Germinal center (tissue), 1 donor: ENCODE measurements around the gene KDM3A.

Experiments
- DNase-seq: peaks from one replicate; pipeline ENCODE4 v3.0.0; 2012; ENCODE audit warnings: mixed read lengths, low spot score

The KDM3A gene

GRCh38 chr2:86521922-86522321, 80.8 kb downstream of the KDM3A start:
- no peak for DNase-seq

DNA sequence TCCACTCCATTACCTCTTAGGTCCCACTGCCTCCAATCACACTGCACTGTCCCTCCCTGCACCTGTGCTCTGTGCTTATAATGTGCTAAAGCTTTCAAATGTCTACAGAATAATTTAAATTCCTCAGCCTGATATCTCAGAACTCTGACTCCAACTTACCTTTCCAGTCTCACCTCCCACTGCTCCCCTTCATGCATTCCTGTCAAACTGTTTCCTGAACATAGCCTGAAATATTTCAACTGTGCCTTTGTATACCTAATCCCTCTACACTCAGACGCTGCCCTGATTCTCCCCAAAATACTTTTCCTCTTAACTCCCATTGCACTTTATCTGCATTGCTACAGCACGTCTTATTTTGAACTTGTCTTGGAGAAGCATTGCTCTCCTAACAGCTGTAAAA, 81.5 kb downstream of the KDM3A start:
- no peak for DNase-seq

DNA sequence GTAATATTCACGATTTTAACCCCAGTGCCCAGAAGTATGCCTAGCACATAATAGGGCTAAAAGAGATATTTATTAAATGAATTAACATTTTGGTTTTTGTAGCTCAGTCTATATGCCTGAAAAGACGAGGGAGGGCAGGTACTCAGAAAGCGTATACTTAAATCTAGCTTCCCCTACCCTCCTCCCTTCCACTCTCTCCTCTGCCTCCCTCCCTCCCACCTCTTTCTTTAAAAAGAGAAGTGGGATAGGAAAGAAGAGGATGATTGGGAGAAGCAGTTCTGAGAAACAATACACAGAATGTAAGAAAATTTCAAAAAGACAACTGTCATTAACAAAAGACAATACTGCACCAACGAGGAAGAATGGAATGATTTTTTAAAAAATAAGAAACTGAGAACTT, 82.3 kb downstream of the KDM3A start:
- no peak for DNase-seq

DNA sequence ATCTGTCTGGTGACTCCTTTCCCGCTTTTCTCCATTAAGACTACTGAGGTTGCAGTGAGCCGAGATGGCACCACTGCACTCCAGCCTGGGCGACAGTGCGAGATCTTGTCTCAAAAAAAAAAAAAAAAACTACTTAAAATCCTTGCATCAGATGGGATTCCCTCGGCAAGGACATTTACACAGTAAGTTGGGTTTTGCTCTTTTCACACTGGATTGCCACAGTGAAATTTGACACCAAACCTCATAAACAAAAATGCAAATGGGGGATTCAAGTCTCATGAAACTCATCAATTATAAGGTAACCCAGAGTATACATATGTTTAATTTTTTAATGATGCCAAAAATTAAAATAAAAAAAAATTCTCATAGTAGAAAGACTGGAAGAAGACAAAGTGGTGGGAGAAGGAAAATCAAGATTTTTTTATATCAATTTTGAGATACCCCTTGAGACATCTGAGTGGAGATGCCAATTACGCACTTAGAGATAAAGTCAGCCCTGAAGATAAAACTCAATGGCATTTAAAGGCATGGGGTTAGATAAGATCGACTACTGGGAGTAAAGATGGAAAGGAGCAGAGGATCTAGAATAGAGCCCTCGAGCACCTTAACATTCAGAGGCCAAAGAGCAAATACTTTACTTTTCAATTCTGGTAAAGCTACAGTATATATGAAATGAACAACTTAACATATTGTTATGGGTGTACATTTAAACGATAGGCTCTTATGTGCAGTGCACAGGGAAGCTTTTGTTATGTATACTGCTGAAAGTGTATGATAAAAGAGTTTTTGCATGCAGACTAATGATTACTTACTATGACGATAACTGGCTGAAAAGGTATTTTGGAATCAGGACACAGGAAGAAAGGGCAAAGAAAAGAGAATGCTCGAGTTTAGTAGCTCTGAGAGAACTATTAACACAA, 84.5 kb downstream of the KDM3A start:
- no peak for DNase-seq

- no peak for DNase-seq
Observed at GRCh38 chr2:86533589-86533988, 92.4 kb downstream of the KDM3A start.

DNA sequence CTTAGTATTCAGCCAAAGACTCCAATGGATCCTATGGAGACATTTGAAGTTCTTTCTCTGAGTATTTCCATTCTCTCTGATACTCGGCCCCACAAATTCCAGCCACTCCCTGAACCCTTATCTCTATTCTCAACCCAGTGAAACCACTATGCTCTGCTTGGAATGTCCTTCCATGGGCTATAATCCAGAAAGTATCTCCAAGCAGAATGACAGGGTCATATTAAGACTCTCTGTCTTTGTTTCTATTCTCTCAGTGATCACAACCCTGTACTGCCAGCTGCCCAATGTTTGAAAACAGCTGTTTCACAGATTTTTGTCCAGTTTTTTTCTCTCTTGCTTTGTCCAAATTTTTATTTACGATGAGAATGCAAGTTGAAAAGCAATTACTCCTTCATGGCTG, 100.2 kb downstream of the KDM3A start:
- no peak for DNase-seq
